ENCODE results near the gene SLC6A6.

The SLC6A6 gene

GRCh38 chr3:14371573-14372474 lies 30.6 kb upstream of the SLC6A6 start:
- in situ Hi-C loops (cut with MboI; ENCODE audit: low sequenced_read_pairs) = no loop called here

- in situ Hi-C loops (cut with MboI; ENCODE audit: low sequenced_read_pairs) = no loop called here
Measured at GRCh38 chr3:14372587-14372986, 29.8 kb upstream of the SLC6A6 start.

GRCh38 chr3:14373753-14374376 lies 28.5 kb upstream of the SLC6A6 start:
- in situ Hi-C loops (cut with MboI; ENCODE audit: low sequenced_read_pairs) = no loop called here

GRCh38 chr3:14374444-14374883 lies 27.9 kb upstream of the SLC6A6 start:
- in situ Hi-C loops (cut with MboI; ENCODE audit: low sequenced_read_pairs) = no loop called here

- in situ Hi-C loops (cut with MboI; ENCODE audit: low sequenced_read_pairs) = no loop called here
Measured at GRCh38 chr3:14375192-14375591, 27.2 kb upstream of the SLC6A6 start.

- in situ Hi-C loops (cut with MboI; ENCODE audit: low sequenced_read_pairs) = no loop called here
Measured at GRCh38 chr3:14376348-14377043, 25.9 kb upstream of the SLC6A6 start.

- in situ Hi-C loops (cut with MboI; ENCODE audit: low sequenced_read_pairs) = no loop called here
Measured at GRCh38 chr3:14377044-14377837, 25.2 kb upstream of the SLC6A6 start.

- in situ Hi-C loops (cut with MboI; ENCODE audit: low sequenced_read_pairs) = no loop called here
Measured at GRCh38 chr3:14377838-14378169, 24.6 kb upstream of the SLC6A6 start.

- in situ Hi-C loops (cut with MboI; ENCODE audit: low sequenced_read_pairs) = no loop called here
Measured at GRCh38 chr3:14378415-14378814, 24.0 kb upstream of the SLC6A6 start.

- in situ Hi-C loops (cut with MboI; ENCODE audit: low sequenced_read_pairs) = no loop called here
Measured at GRCh38 chr3:14379843-14380242, 22.6 kb upstream of the SLC6A6 start.

- in situ Hi-C loops (cut with MboI; ENCODE audit: low sequenced_read_pairs) = no loop called here
Measured at GRCh38 chr3:14386254-14386653, 16.2 kb upstream of the SLC6A6 start.

GRCh38 chr3:14388201-14388600 lies 14.2 kb upstream of the SLC6A6 start:
- in situ Hi-C loops (cut with MboI; ENCODE audit: low sequenced_read_pairs) = no loop called here

GRCh38 chr3:14389166-14389606 lies 13.2 kb upstream of the SLC6A6 start:
- in situ Hi-C loops (cut with MboI; ENCODE audit: low sequenced_read_pairs) = no loop called here

GRCh38 chr3:14389716-14390115 lies 12.7 kb upstream of the SLC6A6 start:
- in situ Hi-C loops (cut with MboI; ENCODE audit: low sequenced_read_pairs) = no loop called here

- in situ Hi-C loops (cut with MboI; ENCODE audit: low sequenced_read_pairs) = no loop called here
Measured at GRCh38 chr3:14391033-14391432, 11.4 kb upstream of the SLC6A6 start.

GRCh38 chr3:14392231-14392630 lies 10.2 kb upstream of the SLC6A6 start:
- in situ Hi-C loops (cut with MboI; ENCODE audit: low sequenced_read_pairs) = no loop called here

GRCh38 chr3:14392803-14393319 lies 9.5 kb upstream of the SLC6A6 start:
- in situ Hi-C loops (cut with MboI; ENCODE audit: low sequenced_read_pairs) = no loop called here

GRCh38 chr3:14393440-14394106 lies 8.8 kb upstream of the SLC6A6 start:
- in situ Hi-C loops (cut with MboI; ENCODE audit: low sequenced_read_pairs) = no loop called here

- in situ Hi-C loops (cut with MboI; ENCODE audit: low sequenced_read_pairs) = no loop called here
Measured at GRCh38 chr3:14396031-14396692, 6.2 kb upstream of the SLC6A6 start.

GRCh38 chr3:14397046-14397445 lies 5.4 kb upstream of the SLC6A6 start:
- in situ Hi-C loops (cut with MboI; ENCODE audit: low sequenced_read_pairs) = no loop called here
